Endothelial cell of umbilical vein (primary cell): ENCODE results near the gene CCDC124. TPM values are rescaled to one million over a fixed set of nuclear protein-coding genes. Genes with fewer than 3 reads are reported as not detected.

Experiments used
- BruUV-seq: library from RNA; stranded (reverse); fragments of 400-500 nt; replicated peaks from 2 replicates; lab custom pipeline; 2021; lab: Mats Ljungman, UMichigan
- CTCF ChIA-PET: fragments of 300-600, 350-600 bp; sonication (Branson Sonifier 250); formaldehyde crosslinking; loops from one replicate; lab custom pipeline; 2021; ENCODE audit warnings: antibody characterized with exemption, inconsistent platforms; lab: Charles Lee
- POLR2A ChIA-PET: fragments of 300-600, 350-600 bp; sonication (Branson Sonifier 250); formaldehyde crosslinking; loops from one replicate; lab custom pipeline; 2021; ENCODE audit warnings: antibody characterized with exemption, inconsistent platforms; lab: Charles Lee
- DNase-seq: peaks from one replicate; pipeline ENCODE4 v3.0.0-alpha.2; 2011; ENCODE audit warnings: low read depth, low spot score
- FAIRE-seq: peaks from 2 replicates; lab custom pipeline; 2011; peaks lifted over from hg19 to GRCh38; lab: Jason Lieb, UNC
- H2AFZ ChIP-seq: 2 replicates; pipeline ENCODE4 v1.6.0; 2012; ENCODE audit warnings: low read depth, low read length, control low read depth, inconsistent platforms
- H3K27ac ChIP-seq: 2 replicates; pipeline ENCODE4 v1.5.1; 2011; ENCODE audit warnings: low read depth, mild to moderate bottlenecking, control low read depth, low read length, moderate library complexity; ENCODE audit not compliant: insufficient read depth
- H3K27me3 ChIP-seq, 2 experiments: 2 replicates each; pipeline versions ENCODE4 v1.6.0 to v1.6.1; 2011; ENCODE audit warnings: low read length in 2 of 2, mixed read lengths in 1 of 2; ENCODE audit not compliant: control insufficient read depth in 2 of 2, insufficient read depth in 2 of 2
- H3K36me3 ChIP-seq, 2 experiments: 2 replicates in 1 of 2; 3 replicates in 1 of 2; pipeline ENCODE4 v1.5.1; 2011; ENCODE audit warnings: low read length in 2 of 2, mild to moderate bottlenecking in 1 of 2, moderate library complexity in 1 of 2; ENCODE audit not compliant: control insufficient read depth in 2 of 2, insufficient read depth in 2 of 2; ENCODE audit errors: extremely low read depth in 1 of 2
- H3K4me1 ChIP-seq: 3 replicates; pipeline ENCODE4 v1.5.1; 2011; ENCODE audit warnings: mild to moderate bottlenecking, low read length; ENCODE audit not compliant: control insufficient read depth, insufficient read depth; ENCODE audit errors: extremely low read depth
- H3K4me2 ChIP-seq: 2 replicates; pipeline ENCODE4 v1.6.1; 2011; ENCODE audit warnings: low read length, control low read depth, mixed read lengths; ENCODE audit not compliant: insufficient read depth
- H3K4me3 ChIP-seq, 3 experiments: fragments of 200-600 bp in 1 of 3; sonication (generic), shearing (Covaris generic) in 1 of 3; replicated peaks in 1 of 3; 2 replicates each; pipeline ENCODE4 v1.5.1; 2011 to 2016; ENCODE audit warnings: control low read depth in 3 of 3, low read length in 3 of 3, mild to moderate bottlenecking in 2 of 3, inconsistent platforms in 1 of 3, low read depth in 1 of 3, moderate library complexity in 1 of 3; ENCODE audit not compliant: insufficient read depth in 1 of 3
- H3K79me2 ChIP-seq: 2 replicates; pipeline ENCODE4 v1.6.0; 2012; ENCODE audit warnings: low read length, inconsistent platforms; ENCODE audit not compliant: control insufficient read depth, insufficient read depth
- H3K9ac ChIP-seq: replicated peaks from 2 replicates; pipeline ENCODE3; 2011; ENCODE audit warnings: low read length, control low read depth; ENCODE audit not compliant: insufficient read depth; ENCODE audit errors: extremely low read depth
- H3K9me1 ChIP-seq: replicated peaks from 3 replicates; pipeline ENCODE4 v1.6.0; 2011; ENCODE audit warnings: mild to moderate bottlenecking, low read length; ENCODE audit not compliant: control insufficient read depth, insufficient read depth; ENCODE audit errors: extremely low read depth
- H3K9me3 ChIP-seq: replicated peaks from 2 replicates; pipeline ENCODE4 v1.5.1; 2012; ENCODE audit warnings: low read length, inconsistent platforms; ENCODE audit not compliant: control insufficient read depth, insufficient read depth
- H4K20me1 ChIP-seq: replicated peaks from 2 replicates; pipeline ENCODE3; 2011; ENCODE audit warnings: mild to moderate bottlenecking, low read length; ENCODE audit not compliant: control insufficient read depth, insufficient read depth; ENCODE audit errors: extremely low read depth
- CTCF ChIP-seq, 2 donors: IDR thresholded peaks; 1 replicate in 1 of 2; 2 replicates in 1 of 2; pipeline ENCODE4 v1.5.1; 2011; ENCODE audit warnings: low read length in 2 of 2, mild to moderate bottlenecking in 2 of 2, moderate library complexity in 2 of 2, control low read depth in 1 of 2, inconsistent platforms in 1 of 2, low read depth in 1 of 2; ENCODE audit not compliant: insufficient read depth in 1 of 2; ENCODE audit errors: extremely low read depth in 1 of 2
- EZH2 ChIP-seq: IDR thresholded peaks from 2 replicates; pipeline ENCODE4 v1.6.1; 2012; ENCODE audit warnings: borderline replicate concordance, low read depth, mild to moderate bottlenecking, moderate library complexity, low read length, inconsistent platforms; ENCODE audit not compliant: severe bottlenecking
- FOS ChIP-seq: IDR thresholded peaks from 2 replicates; pipeline ENCODE4 v1.6.1; 2011; ENCODE audit warnings: mild to moderate bottlenecking, low read length, moderate library complexity, borderline replicate concordance; ENCODE audit not compliant: insufficient read depth
- JUN ChIP-seq: IDR thresholded peaks from 2 replicates; pipeline ENCODE4 v1.6.1; 2011; ENCODE audit warnings: borderline replicate concordance, low read depth; ENCODE audit not compliant: insufficient read length, insufficient read depth
- MAX ChIP-seq: IDR thresholded peaks from 2 replicates; pipeline ENCODE4 v1.6.1; 2011; ENCODE audit not compliant: insufficient read depth, insufficient read length
- POLR2AphosphoS5 ChIP-seq: IDR thresholded peaks from 2 replicates; pipeline ENCODE4 v1.6.1; 2012; ENCODE audit warnings: low read depth, mild to moderate bottlenecking, control low read depth, low read length, moderate library complexity; ENCODE audit not compliant: insufficient read depth
- dilution Hi-C: fragments of 300-500 bp; cut with MboI; formaldehyde crosslinking; loops from one replicate; pipeline ENCODE4 v1.15.0; 2019; ENCODE audit warnings: low sequenced_read_pairs; ENCODE audit not compliant: extremely low pct_ligation_motif_present
- intact Hi-C: fragments of 100-400 bp; cut with micrococcal nuclease; formaldehyde crosslinking; loops from one replicate; pipeline ENCODE4 v1.10.0; 2022
- polyA plus RNA-seq, 4 experiments: library from polyadenylated mRNA; depleted of rRNA in 3 of 4; stranded (reverse) in 3 of 4; unstranded in 1 of 4; fragments of >200 nt; gene quantifications; 2 replicates each; pipeline versions ENCODE4 v1.2.1 to v1.2.3, GENCODE V29; 2011 to 2012; ENCODE audit warnings: missing spikeins in 1 of 4
- total RNA-seq: library from RNA; stranded (reverse); gene quantifications from 2 replicates; pipeline ENCODE4 v1.2.3, GENCODE V29; 2021

The CCDC124 gene
- total and polyA plus RNA-seq, 2 donors (not counting 3 experiments of a cell fraction or from before 2014, with no cell fraction given), result 101 to 115 TPM

- CTCF ChIA-PET, result interaction anchor here (0.9 kb wide), 1 partner anchor 13 kb away, joined by 3 read pairs; no protein-coding TSS in a partner anchor
- no peak overlapping the region for H3K4me3 ChIP-seq
- dilution Hi-C loops, result no loop called here
- H3K4me2 ChIP-seq, result no peak overlapping the region
- FAIRE-seq (no peak), DNase-seq (no peak)
- H2AFZ ChIP-seq, result no peak overlapping the region
- TF ChIP-seq JUN (no peak), EZH2 (no peak)
- H3K27me3 ChIP-seq, result no peaks in the 10 kb centered on the region
- no peaks in the 10 kb centered on the region for H3K79me2 ChIP-seq
- no TSS peak for BruUV-seq
- POLR2A ChIA-PET, result no interaction called here
- no peaks in the 10 kb centered on the region for H3K9me1 ChIP-seq
- no peaks in the 10 kb centered on the region for H3K9me3 ChIP-seq
- no peaks in the 10 kb centered on the region for H3K4me1 ChIP-seq
- H3K36me3 ChIP-seq, result no peaks in the 10 kb centered on the region
- no peaks in the 10 kb centered on the region for H4K20me1 ChIP-seq
- H3K9ac ChIP-seq, result no peak overlapping the region
- intact Hi-C loops, result no loop called here
- no peak overlapping the region for H3K27ac ChIP-seq
These were observed 44.7 kb downstream of the CCDC124 start for GRCh38 chr19:17977488-17977887.

- Histone ChIP-seq H3K9me1 (no peaks in the 10 kb centered on the region), H3K9ac (no peak overlapping the region), H3K36me3 (no peaks in the 10 kb centered on the region), H3K4me3 (no peak overlapping the region), H3K27ac (no peak overlapping the region), H3K4me1 (no peaks in the 10 kb centered on the region), H3K4me2 (no peak overlapping the region), H2AFZ (no peak overlapping the region), H3K79me2 (no peaks in the 10 kb centered on the region), H4K20me1 (no peaks in the 10 kb centered on the region), H3K9me3 (no peaks in the 10 kb centered on the region), H3K27me3 (no peaks in the 10 kb centered on the region)
- intact Hi-C loops (no loop called here), dilution Hi-C loops (no loop called here)
- DNase-seq (no peak), FAIRE-seq (no peak)
- ChIA-PET POLR2A (no interaction called here), CTCF (interaction anchor here (0.9 to 1.0 kb wide), 2 partner anchors 12 to 15 kb away, joined by 3 to 4 read pairs; no protein-coding TSS in a partner anchor)
- no peak for TF ChIP-seq FOS
- TF ChIP-seq CTCF (IDR thresholded peaks at IDR 0.05; ENCODE audit: extremely low read depth in 1 of 2, insufficient read depth in 1 of 2, low read depth in 1 of 2, low read length in 2 of 2), result no peak
- TF ChIP-seq POLR2AphosphoS5, result no peak
- TF ChIP-seq MAX, result no peak
- no peak for TF ChIP-seq EZH2
- BruUV-seq, result no TSS peak
These were observed 48.8 kb downstream of the CCDC124 start for GRCh38 chr19:17981611-17982010.
